GM19043 (cell line): ENCODE results near the gene FBXW11.
"Not testable (repeated sequence)": the region's sequence is repeated elsewhere in the genome, so short reads cannot be mapped to it uniquely, and the experiment has no call there.

Experiments
- ATAC-seq: cut with Tn5 transposase; IDR thresholded peaks from one replicate; pipeline ENCODE4 v1.9.1; 2021; ENCODE audit warnings: low read depth; ENCODE audit not compliant: unreplicated experiment

FBXW11 gene

DNA sequence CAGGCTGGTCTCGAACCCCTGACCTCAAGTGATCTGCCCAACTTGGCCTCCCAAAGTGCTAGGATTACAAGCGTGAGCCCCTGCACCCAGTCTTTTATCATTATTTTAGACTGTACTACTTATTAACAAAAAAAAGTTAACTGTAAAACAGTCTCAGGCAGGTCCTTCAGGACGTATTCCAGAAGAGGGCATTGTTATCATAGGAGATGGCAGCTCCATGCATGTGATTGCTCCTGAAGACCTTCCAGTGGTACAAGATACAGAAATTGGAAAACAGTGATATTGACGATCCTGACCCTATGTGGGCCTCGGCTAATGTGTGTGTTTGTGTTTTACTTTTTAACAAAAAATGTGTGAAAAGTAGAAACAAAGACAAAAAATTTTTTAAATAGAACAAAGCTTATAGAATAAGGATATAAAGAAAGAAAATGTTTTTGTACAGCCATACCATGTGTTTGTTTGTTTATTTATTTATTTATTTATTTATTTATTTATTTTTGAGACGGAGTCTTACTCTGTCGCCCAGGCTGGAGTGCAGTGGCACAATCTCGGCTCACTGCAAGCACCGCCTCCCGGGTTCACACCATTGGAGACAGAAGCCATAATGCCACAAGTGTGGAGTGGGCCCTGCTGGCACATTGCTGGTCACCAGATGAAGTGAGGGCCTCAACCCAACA, 13.8 kb upstream of the FBXW11 start:
- not testable (repeated sequence) for ATAC-seq

GRCh38 chr5:172015346-172015745, 8.9 kb upstream of the FBXW11 start:
- ATAC-seq = no peak

- ATAC-seq = no peak
These were observed 3.8 kb upstream of the FBXW11 start for GRCh38 chr5:172010278-172010677.

GRCh38 chr5:172009536-172010270, 3.3 kb upstream of the FBXW11 start:
- ATAC-seq = no peak

GRCh38 chr5:172008689-172009141, 2.3 kb upstream of the FBXW11 start:
- ATAC-seq = no peak

DNA sequence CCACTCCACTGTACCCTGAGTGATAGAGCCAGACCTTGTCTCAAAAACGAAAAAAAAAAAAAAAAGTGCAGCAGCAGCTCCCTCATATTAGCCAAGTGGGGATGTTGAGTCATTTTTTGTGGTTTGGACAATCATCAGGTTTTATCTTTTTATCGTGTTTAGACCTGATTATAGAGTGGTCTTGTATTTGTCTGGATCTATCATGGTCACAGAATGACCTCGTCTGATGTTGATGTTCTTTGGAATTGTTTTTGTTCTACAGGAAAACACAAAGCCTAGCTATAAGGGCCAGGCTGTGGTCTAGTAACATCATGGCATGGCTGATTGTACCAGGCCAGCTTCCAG, 1.6 kb upstream of the FBXW11 start:
- no peak for ATAC-seq

DNA sequence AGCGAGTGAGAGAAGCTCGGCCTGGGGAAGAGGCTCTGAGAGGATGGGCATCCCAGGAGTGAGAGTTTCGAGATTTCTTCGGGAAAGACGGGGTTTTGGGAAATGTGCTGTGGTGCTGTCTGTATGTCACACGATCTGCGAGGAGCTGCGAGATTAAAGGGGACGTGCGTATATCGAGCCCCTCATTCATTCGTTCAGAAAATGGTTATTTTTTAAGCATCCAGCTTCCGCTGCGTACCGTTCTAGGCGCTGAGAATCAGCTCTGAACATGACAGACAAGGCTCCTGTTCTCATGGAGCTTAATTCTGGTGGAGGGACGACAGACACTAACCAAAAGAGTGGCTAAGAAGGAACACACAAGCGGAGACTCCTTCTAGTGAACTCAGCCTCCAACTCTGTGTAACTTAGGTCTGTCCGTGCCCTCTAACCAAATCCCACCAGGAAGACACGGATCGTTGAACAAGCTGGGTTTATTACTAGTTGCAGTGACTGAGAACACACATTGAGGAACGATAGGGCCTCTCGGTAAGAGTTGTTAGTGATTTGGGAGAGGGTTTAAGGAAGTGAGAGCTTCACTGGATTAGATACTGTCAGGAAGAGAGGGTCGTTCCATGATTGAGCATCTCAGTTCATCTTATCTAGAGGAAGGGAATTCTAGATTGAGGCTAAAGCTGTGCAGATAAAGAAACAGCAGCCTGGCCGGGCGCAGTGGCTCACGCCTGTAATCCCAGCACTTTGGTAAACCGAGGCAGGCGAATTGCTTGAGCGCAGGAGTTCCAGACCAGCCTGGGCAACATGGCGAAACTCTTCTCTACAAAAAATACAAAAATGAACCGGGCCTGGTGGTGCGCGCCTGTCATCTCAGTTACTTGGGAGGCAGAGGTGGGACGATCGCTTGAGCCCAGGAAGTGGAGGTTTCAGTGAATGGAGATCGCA, 1.0 kb upstream of the FBXW11 start:
- ATAC-seq = no peak

DNA sequence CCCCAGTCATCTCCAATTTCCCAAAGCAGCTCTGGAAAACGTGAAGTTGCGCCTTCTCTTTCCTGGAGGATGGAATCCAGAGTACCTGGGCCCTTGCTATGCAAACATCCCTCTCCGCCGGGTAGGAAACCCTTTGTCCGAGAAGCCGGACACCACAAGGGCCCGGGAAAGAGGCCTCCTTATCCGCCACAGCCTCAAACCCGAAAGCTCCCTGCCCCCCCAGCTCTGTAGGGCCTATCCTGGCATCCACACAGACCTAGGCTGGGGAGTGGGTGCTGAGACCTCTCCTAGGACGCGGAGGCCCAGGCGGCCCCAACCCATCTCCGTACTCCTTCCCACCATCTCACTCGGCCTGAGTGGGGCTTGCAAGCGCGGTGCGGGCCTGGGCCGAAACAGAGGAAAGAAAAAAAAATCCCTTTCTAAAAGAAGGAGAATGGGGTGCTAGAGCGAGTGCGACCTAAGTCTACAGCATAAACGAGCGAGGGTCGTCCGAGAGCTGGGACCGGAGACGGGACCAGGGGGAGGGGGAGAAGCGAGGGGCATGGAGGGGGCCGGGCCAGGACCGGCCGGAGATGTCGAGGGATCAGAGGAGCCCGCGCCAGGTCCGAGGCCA, 624 bp downstream of the FBXW11 start:
- no peak for ATAC-seq

GRCh38 chr5:172004824-172005237, 1.6 kb downstream of the FBXW11 start:
- ATAC-seq = no peak

DNA sequence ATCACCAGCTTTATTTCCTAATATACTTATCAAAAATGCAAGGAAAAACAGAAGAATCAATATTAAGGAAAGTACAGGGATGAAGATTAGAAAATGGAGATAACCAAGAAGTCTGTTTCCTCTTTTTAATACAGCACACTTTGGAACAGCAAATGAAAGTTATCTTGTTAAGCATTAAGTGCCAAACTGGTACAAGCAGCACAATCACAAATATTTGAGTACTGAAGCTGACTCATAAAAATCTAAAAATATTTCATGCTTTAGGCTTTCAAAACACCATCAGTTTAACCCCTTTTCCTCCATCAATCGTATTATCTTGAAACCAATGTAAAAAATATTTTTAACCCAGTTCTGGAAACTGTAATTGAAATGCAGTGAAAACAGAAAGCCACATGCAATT, 2.7 kb downstream of the FBXW11 start:
- ATAC-seq = no peak

GRCh38 chr5:172002840-172003512, 3.5 kb downstream of the FBXW11 start:
- ATAC-seq = no peak

- no peak for ATAC-seq
These were observed 4.1 kb downstream of the FBXW11 start for GRCh38 chr5:172002310-172002709.

DNA sequence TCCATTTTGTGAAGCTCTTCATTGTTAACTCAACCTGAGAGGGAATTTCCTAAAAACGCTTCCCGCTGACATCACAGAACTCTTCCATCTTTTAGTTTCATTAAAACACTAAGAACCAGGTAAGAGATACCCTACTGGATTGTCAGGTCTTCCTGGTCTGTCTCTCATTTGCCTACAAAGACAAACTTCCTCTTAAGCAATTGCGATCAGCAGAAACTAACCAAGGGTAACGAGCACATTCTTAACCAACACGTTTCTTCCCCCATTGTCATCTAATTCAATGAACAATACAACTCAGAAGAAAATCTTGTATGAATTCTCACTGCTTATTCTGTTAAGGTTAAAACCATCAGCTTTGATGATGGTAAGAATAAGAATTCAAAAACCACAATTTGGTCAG, 6.6 kb downstream of the FBXW11 start:
- no peak for ATAC-seq

- no peak for ATAC-seq
These were observed 7.3 kb downstream of the FBXW11 start for GRCh38 chr5:171999100-171999499.

DNA sequence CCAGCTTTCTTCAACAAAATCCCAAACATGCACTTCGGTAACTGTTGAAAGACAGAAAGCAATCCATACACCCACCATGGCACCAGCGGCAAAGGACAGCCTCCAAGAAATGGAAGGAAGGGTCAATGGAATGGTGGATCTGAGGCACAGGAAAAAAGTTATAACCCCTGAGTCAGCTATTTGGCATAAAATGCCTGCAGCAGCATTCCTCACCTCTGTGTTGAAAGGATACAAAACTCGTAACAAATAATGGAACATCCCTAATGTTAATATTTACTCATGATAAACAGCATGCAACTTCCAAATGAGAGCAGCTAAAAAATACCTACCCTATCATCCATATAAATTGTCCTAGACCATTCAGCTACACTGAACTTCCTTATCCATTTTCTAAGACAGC, 9.4 kb downstream of the FBXW11 start:
- ATAC-seq = no peak

GRCh38 chr5:171992813-171993212, 13.6 kb downstream of the FBXW11 start:
- no peak for ATAC-seq

DNA sequence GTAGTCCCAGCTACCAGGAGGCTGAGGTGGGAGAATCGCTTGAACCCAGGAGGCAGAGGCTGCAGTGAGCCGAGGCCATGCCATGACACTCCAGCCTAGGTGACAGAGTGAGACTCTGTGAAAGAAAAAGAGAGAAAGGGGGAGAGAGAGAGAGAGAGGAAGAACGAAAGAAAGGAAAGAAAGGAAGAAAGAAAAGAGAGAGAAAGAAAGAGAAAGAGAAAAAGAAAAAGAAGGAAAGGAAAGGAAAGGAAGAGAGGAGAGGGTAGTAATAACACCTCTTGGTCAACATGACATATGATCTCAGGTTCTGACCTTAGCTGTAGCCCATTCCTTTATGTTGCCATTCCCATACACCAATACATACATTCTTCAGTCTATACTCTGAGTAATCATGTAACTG, 14.1 kb downstream of the FBXW11 start:
- no peak for ATAC-seq

DNA sequence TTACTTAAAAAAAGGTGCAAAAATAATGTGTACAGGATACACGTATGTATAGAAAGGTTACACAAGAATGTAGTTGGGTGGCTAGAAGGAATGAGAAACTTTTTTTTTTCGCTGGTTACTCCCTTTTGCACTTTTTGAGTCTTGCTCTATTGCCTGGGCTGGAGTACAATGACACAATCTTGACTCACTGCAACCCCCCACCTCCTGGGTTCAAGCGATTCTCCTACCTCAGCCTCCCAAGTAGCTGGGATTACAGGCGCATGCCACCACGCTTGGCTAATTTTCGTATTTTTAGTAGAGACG, 15.8 kb downstream of the FBXW11 start:
- no peak for ATAC-seq

- ATAC-seq = no peak
These were observed 16.3 kb downstream of the FBXW11 start for GRCh38 chr5:171989946-171990712.

DNA sequence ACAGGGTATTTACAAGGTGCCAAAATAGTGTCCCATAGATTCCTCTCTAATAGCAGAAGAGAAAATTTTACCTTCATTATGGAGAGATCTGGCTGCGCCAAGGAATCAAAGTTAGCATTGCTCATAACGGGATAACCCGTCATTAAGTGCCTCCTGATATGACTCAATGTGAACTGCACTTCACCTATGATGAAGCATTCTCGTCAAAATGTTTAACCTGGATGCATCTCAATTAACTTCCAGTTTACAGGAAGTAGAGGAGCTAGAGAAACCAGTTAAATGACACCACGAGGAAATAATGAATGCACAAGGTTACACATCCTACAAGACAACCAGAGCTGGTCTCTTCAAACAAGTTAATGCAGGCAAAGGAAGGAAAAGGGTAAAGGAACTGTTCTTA, 17.2 kb downstream of the FBXW11 start:
- peak; percentile 70 for ATAC-seq
